Ishikawa (cell line): ENCODE results near the gene STAT2.
A peak's percentile ranks its signal among the peaks of the same experiment; 100 is the strongest.

ENCODE experiments used
- CEBPB ChIP-seq: IDR thresholded peaks from 2 replicates; pipeline ENCODE4 v1.6.1; 2012
- CREB1 ChIP-seq: IDR thresholded peaks from 2 replicates; pipeline ENCODE4 v1.6.1; 2012; ENCODE audit warnings: low read depth
- EGR1 ChIP-seq: IDR thresholded peaks from 2 replicates; pipeline ENCODE4 v1.6.1; 2012
- EP300 ChIP-seq: IDR thresholded peaks from 2 replicates; pipeline ENCODE4 v1.6.1; 2012; ENCODE audit warnings: borderline replicate concordance
- FOXM1 ChIP-seq: IDR thresholded peaks from 2 replicates; pipeline ENCODE4 v1.6.1; 2012; ENCODE audit warnings: low read depth, borderline replicate concordance
- MAX ChIP-seq: IDR thresholded peaks from 2 replicates; pipeline ENCODE4 v1.6.1; 2012
- NFIC ChIP-seq: IDR thresholded peaks from 2 replicates; pipeline ENCODE4 v1.6.1; 2012
- RAD21 ChIP-seq: IDR thresholded peaks from 2 replicates; pipeline ENCODE4 v1.6.1; 2012; ENCODE audit warnings: low read depth
- REST ChIP-seq: IDR thresholded peaks from 2 replicates; pipeline ENCODE4 v1.6.1; 2012; ENCODE audit warnings: low read depth, mild to moderate bottlenecking
- TAF1 ChIP-seq: IDR thresholded peaks from 2 replicates; pipeline ENCODE4 v1.6.1; 2012; ENCODE audit warnings: low read depth, mild to moderate bottlenecking
- TCF12 ChIP-seq: IDR thresholded peaks from 2 replicates; pipeline ENCODE4 v1.6.1; 2012; ENCODE audit warnings: low read depth
- TEAD4 ChIP-seq: IDR thresholded peaks from 2 replicates; pipeline ENCODE4 v1.6.1; 2012
- USF1 ChIP-seq: IDR thresholded peaks from 2 replicates; pipeline ENCODE4 v1.6.1; 2012
- YY1 ChIP-seq: IDR thresholded peaks from 2 replicates; pipeline ENCODE4 v1.6.1; 2012; ENCODE audit warnings: low read depth
- ZBTB7A ChIP-seq: IDR thresholded peaks from 2 replicates; pipeline ENCODE4 v1.6.1; 2012; ENCODE audit warnings: low read depth

The STAT2 gene

GRCh38 chr12:56359851-56360767 is at the start of gene STAT2:
TSS of gene STAT2 (minus strand) at chr12:56360107. CDS start at chr12:56356571, 3,536 bp downstream.
- TF ChIP-seq MAX (peak; percentile 88), REST (no peak), USF1 (peak; percentile 10), EP300 (peak; percentile 60), CREB1 (peak; percentile 66), ZBTB7A (peak; percentile 47; the same call in 1 of the 2 replicates), CEBPB (no peak), RAD21 (no peak; the same call in 1 of the 2 replicates), TAF1 (peak; percentile 64), TCF12 (peak; percentile 77), EGR1 (peak; percentile 4; the same call in 1 of the 2 replicates), YY1 (peak; percentile 29), TEAD4 (peak; percentile 83)

GRCh38 chr12:56408799-56409417 is 49.0 kb upstream of the STAT2 start:
- TF ChIP-seq TAF1 (no peak), USF1 (no peak), TCF12 (no peak), YY1 (no peak)

GRCh38 chr12:56398324-56398723 is 38.4 kb upstream of the STAT2 start:
- TF ChIP-seq CEBPB (no peak), REST (no peak), NFIC (no peak), USF1 (no peak), EP300 (no peak), MAX (no peak)

- TF ChIP-seq CEBPB: no peak
- TF ChIP-seq TCF12: no peak
- no peak for TF ChIP-seq USF1
Observed at GRCh38 chr12:56392331-56392730, 32.4 kb upstream of the STAT2 start.

GRCh38 chr12:56391721-56392120 is 31.8 kb upstream of the STAT2 start:
- TF ChIP-seq MAX (no peak), FOXM1 (no peak), RAD21 (no peak), ZBTB7A (no peak), EP300 (no peak), CREB1 (no peak), NFIC (no peak), USF1 (no peak), TCF12 (no peak), YY1 (no peak), CEBPB (no peak), REST (no peak), EGR1 (no peak), TEAD4 (no peak), TAF1 (no peak)
